DMS114 treated with DMSO at 0.1 percent for 48 hours (cell line): Measurements from ENCODE around the gene COPZ2.
"Not testable (repeated sequence)": the region's sequence is repeated elsewhere in the genome, so short reads cannot be mapped to it uniquely, and the experiment has no call there.

Experiments used
- DNase-seq: peaks from one replicate; lab custom pipeline; 2025; ENCODE audit not compliant: unreplicated experiment; lab: John Stamatoyannopoulos, UW

COPZ2 gene

GRCh38 chr17:47988445-47988844 lies 49.2 kb downstream of the COPZ2 start:
- not testable (repeated sequence) for DNase-seq

GRCh38 chr17:47987240-47987835 lies 50.3 kb downstream of the COPZ2 start:
- DNase-seq = no peak

GRCh38 chr17:47986520-47986919 lies 51.1 kb downstream of the COPZ2 start:
- no peak for DNase-seq

- no peak for DNase-seq
Observed at GRCh38 chr17:47983492-47984223, 53.9 kb downstream of the COPZ2 start.

GRCh38 chr17:47982645-47983390 lies 54.8 kb downstream of the COPZ2 start:
- DNase-seq = no peak

- DNase-seq = no peak
Observed at GRCh38 chr17:47982091-47982617, 55.4 kb downstream of the COPZ2 start.

- DNase-seq = no peak
Observed at GRCh38 chr17:47981462-47981861, 56.1 kb downstream of the COPZ2 start.

GRCh38 chr17:47980541-47980940 lies 57.1 kb downstream of the COPZ2 start:
- no peak for DNase-seq

GRCh38 chr17:47978324-47978723 lies 59.3 kb downstream of the COPZ2 start:
- peak; percentile 21 for DNase-seq
